DND-41 (cell line): ENCODE data around the gene ALAS1.

ENCODE experiments used
- ATAC-seq: fragments of 200-7000 bp; cut with Tn5 transposase; 3 replicates; pipeline ENCODE4 v1.9.1; 2021; ENCODE audit warnings: low read depth; ENCODE audit not compliant: insufficient read depth
- DNase-seq: peaks from one replicate; pipeline ENCODE4 v3.0.0-alpha.2; 2020
- H2AFZ ChIP-seq: 2 replicates; pipeline ENCODE4 v1.6.0; 2012; ENCODE audit warnings: low read depth, low read length
- H3K27ac ChIP-seq: 2 replicates; pipeline ENCODE4 v1.5.1; 2012; ENCODE audit warnings: low read length, inconsistent platforms
- H3K27me3 ChIP-seq: fragments of 200-600 bp; sonication (generic); 2 replicates; pipeline ENCODE4 v1.6.0; 2012; ENCODE audit warnings: low read length, mild to moderate bottlenecking, inconsistent platforms; ENCODE audit not compliant: insufficient read depth, poor library complexity
- H3K36me3 ChIP-seq: 2 replicates; pipeline ENCODE4 v1.5.1; 2012; ENCODE audit warnings: low read length, inconsistent platforms; ENCODE audit not compliant: insufficient read depth
- H3K4me1 ChIP-seq: 2 replicates; pipeline ENCODE4 v1.5.1; 2012; ENCODE audit warnings: mild to moderate bottlenecking, low read length; ENCODE audit not compliant: insufficient read depth
- H3K4me2 ChIP-seq: 2 replicates; pipeline ENCODE4 v1.6.0; 2012; ENCODE audit warnings: mild to moderate bottlenecking, moderate library complexity, low read length, inconsistent platforms; ENCODE audit not compliant: insufficient read depth
- H3K4me3 ChIP-seq, 2 experiments: fragments of 200-600 bp in 1 of 2; shearing (Covaris generic) in 1 of 2; 2 replicates each; pipeline ENCODE4 v1.5.1; 2012 to 2016; ENCODE audit warnings: inconsistent platforms in 2 of 2, low read length in 2 of 2, mild to moderate bottlenecking in 2 of 2, low read depth in 1 of 2, moderate library complexity in 1 of 2
- H3K79me2 ChIP-seq: 2 replicates; pipeline ENCODE4 v1.6.0; 2012; ENCODE audit warnings: low read length, inconsistent platforms; ENCODE audit not compliant: insufficient read depth
- H3K9ac ChIP-seq: 2 replicates; pipeline ENCODE4 v1.6.0; 2012; ENCODE audit warnings: low read depth, mild to moderate bottlenecking, inconsistent platforms, low read length, moderate library complexity
- H3K9me3 ChIP-seq: 2 replicates; pipeline ENCODE4 v1.5.1; 2012; ENCODE audit warnings: low read length, moderate library complexity, mild to moderate bottlenecking, inconsistent platforms; ENCODE audit not compliant: insufficient read depth, severe bottlenecking
- H4K20me1 ChIP-seq: 2 replicates; pipeline ENCODE4 v1.6.0; 2012; ENCODE audit warnings: low read length; ENCODE audit not compliant: insufficient read depth
- EZH2 ChIP-seq: IDR thresholded peaks from 3 replicates; pipeline ENCODE4 v1.6.1; 2012; ENCODE audit warnings: borderline replicate concordance, low read depth, mild to moderate bottlenecking, moderate library complexity, low read length, inconsistent platforms; ENCODE audit not compliant: severe bottlenecking
- TF ChIP-seq, protein P1 (sequence below): IDR thresholded peaks from 2 replicates; pipeline ENCODE4 v1.5.1; 2012; ENCODE audit warnings: borderline replicate concordance, low read length, moderate library complexity, mild to moderate bottlenecking; ENCODE audit not compliant: poor library complexity, severe bottlenecking; ENCODE audit errors: extremely low read depth

The ALAS1 gene

DNA sequence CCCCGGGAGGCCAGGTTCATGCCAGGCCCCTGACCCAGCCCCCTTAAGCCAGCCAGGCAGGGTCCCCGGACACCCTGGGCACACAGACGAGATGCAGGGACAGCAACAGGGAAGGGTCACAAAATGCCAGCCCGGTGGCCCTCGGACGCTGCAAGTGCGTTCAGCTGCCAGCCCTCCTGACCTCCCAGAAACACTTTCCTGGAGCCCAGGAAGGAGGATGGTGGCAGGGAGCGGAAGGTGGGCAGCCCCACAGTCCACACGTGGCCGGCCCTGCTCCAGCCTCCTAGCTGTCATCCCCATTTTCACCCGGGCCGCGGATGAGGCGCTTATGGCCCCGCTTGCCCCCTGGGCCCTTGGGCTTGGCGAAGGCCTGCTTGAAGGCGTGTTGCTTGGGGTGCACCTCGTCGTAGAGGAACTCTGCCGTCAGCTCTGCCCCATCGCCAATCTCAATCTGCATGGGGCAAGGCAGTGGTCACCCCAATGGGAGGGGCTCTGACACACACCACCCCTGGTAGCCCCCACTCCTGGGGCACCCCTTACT lies 30.9 kb downstream of the ALAS1 start:
- ATAC-seq = no peak
- DNase-seq = no peak
- TF ChIP-seq EZH2 = no peak
- TF ChIP-seq, protein P1, sequence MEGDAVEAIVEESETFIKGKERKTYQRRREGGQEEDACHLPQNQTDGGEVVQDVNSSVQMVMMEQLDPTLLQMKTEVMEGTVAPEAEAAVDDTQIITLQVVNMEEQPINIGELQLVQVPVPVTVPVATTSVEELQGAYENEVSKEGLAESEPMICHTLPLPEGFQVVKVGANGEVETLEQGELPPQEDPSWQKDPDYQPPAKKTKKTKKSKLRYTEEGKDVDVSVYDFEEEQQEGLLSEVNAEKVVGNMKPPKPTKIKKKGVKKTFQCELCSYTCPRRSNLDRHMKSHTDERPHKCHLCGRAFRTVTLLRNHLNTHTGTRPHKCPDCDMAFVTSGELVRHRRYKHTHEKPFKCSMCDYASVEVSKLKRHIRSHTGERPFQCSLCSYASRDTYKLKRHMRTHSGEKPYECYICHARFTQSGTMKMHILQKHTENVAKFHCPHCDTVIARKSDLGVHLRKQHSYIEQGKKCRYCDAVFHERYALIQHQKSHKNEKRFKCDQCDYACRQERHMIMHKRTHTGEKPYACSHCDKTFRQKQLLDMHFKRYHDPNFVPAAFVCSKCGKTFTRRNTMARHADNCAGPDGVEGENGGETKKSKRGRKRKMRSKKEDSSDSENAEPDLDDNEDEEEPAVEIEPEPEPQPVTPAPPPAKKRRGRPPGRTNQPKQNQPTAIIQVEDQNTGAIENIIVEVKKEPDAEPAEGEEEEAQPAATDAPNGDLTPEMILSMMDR = no peak
- Histone ChIP-seq H3K4me2 (no peak overlapping the region), H3K27ac (no peak overlapping the region), H2AFZ (no peak overlapping the region), H3K79me2 (peaks cover 16% of the 10 kb centered on the region; the same call in 1 of the 2 replicates), H3K36me3 (peaks cover 48% of the 10 kb centered on the region), H3K9ac (no peak overlapping the region), H3K4me1 (peaks cover 39% of the 10 kb centered on the region), H3K4me3 (no peak overlapping the region), H4K20me1 (peaks cover 32% of the 10 kb centered on the region), H3K27me3 (no peaks in the 10 kb centered on the region), H3K9me3 (no peaks in the 10 kb centered on the region)

DNA sequence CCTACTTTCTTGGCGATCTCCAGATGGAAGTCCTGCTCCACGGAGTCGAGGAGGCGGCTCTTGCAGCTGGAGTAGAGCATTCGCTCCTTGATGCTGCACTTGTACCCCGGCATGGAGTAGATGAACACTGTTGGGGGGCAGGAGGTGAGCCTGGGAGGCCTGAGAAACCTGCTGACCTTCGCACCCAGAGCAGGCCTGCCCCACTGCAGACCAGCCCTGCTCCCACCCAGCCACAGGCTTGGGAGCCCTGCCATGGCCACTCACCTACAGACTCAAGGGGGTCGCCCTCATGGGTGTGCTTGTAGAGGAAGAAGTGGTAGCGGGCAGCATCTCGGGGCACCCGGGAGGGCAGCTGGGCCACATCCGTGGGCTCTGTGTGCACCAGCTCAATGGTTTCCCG lies 31.7 kb downstream of the ALAS1 start:
- peaks cover 40% of the 10 kb centered on the region for H4K20me1 ChIP-seq
- H3K79me2 ChIP-seq = peaks cover 25% of the 10 kb centered on the region
- H3K9ac ChIP-seq = no peak overlapping the region
- no peak overlapping the region for H3K27ac ChIP-seq
- H3K9me3 ChIP-seq = no peaks in the 10 kb centered on the region
- H3K27me3 ChIP-seq = no peaks in the 10 kb centered on the region
- H3K36me3 ChIP-seq = peaks cover 56% of the 10 kb centered on the region
- peaks cover 32% of the 10 kb centered on the region for H3K4me1 ChIP-seq
- H2AFZ ChIP-seq = no peak overlapping the region
- ATAC-seq = no peak
- no peak overlapping the region for H3K4me3 ChIP-seq
- TF ChIP-seq EZH2 = no peak
- TF ChIP-seq, protein P1 = no peak
- H3K4me2 ChIP-seq = no peak overlapping the region
- DNase-seq = no peak

DNA sequence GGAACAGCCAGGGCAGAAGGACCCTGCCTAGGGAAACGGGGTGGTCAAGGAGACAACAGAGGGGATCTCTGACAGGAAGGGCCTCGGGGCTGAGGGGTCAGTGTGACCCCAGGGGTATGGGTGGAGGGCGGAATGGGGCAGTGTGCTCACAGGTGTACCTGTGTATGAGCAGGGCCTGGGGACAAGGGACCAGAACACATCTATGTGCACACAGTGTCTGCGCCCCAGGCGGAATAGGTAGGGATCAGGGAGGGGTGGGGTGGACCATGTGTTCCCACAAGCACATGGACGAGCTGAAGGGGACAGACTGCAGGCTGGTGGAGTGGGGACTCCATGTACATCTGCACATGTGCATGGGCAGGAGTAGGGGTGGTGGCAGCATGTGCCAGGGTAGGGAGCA lies 32.5 kb downstream of the ALAS1 start:
- no peak overlapping the region for H3K9ac ChIP-seq

More for the DNA sequence above, 32.5 kb downstream of the ALAS1 start:
- H2AFZ ChIP-seq = no peak overlapping the region
- peaks cover 31% of the 10 kb centered on the region for H3K79me2 ChIP-seq
- no peaks in the 10 kb centered on the region for H3K9me3 ChIP-seq
- TF ChIP-seq, protein P1 = no peak
- no peak for TF ChIP-seq EZH2
- no peaks in the 10 kb centered on the region for H3K27me3 ChIP-seq
- no peak overlapping the region for H3K4me3 ChIP-seq
- peaks cover 44% of the 10 kb centered on the region for H4K20me1 ChIP-seq
- no peak overlapping the region for H3K4me2 ChIP-seq
- H3K27ac ChIP-seq = no peak overlapping the region
- no peak for DNase-seq
- peaks cover 29% of the 10 kb centered on the region for H3K4me1 ChIP-seq
- no peak for ATAC-seq
- H3K36me3 ChIP-seq = peaks cover 62% of the 10 kb centered on the region
